ENCODE measurements around the gene CTIF.

GRCh38 chr18:48575658-48576456, 37.0 kb downstream of the CTIF start:
- TF ChIP-seq, protein P1, sequence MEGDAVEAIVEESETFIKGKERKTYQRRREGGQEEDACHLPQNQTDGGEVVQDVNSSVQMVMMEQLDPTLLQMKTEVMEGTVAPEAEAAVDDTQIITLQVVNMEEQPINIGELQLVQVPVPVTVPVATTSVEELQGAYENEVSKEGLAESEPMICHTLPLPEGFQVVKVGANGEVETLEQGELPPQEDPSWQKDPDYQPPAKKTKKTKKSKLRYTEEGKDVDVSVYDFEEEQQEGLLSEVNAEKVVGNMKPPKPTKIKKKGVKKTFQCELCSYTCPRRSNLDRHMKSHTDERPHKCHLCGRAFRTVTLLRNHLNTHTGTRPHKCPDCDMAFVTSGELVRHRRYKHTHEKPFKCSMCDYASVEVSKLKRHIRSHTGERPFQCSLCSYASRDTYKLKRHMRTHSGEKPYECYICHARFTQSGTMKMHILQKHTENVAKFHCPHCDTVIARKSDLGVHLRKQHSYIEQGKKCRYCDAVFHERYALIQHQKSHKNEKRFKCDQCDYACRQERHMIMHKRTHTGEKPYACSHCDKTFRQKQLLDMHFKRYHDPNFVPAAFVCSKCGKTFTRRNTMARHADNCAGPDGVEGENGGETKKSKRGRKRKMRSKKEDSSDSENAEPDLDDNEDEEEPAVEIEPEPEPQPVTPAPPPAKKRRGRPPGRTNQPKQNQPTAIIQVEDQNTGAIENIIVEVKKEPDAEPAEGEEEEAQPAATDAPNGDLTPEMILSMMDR (conservative IDR thresholded peaks at IDR 0.05 in 1 of 2, IDR thresholded peaks at IDR 0.05 in 1 of 2; ENCODE audit: low read depth in 1 of 2, low read length in 2 of 2), result no peak
- no peak for TF ChIP-seq EZH2 (IDR thresholded peaks at IDR 0.05; ENCODE audit: low read length, missing control alignments)
